Measurements from ENCODE around the gene EBPL.
"Not testable (repeated sequence)": the region's sequence is repeated elsewhere in the genome, so short reads cannot be mapped to it uniquely, and the experiment has no call there.

Gene EBPL

DNA sequence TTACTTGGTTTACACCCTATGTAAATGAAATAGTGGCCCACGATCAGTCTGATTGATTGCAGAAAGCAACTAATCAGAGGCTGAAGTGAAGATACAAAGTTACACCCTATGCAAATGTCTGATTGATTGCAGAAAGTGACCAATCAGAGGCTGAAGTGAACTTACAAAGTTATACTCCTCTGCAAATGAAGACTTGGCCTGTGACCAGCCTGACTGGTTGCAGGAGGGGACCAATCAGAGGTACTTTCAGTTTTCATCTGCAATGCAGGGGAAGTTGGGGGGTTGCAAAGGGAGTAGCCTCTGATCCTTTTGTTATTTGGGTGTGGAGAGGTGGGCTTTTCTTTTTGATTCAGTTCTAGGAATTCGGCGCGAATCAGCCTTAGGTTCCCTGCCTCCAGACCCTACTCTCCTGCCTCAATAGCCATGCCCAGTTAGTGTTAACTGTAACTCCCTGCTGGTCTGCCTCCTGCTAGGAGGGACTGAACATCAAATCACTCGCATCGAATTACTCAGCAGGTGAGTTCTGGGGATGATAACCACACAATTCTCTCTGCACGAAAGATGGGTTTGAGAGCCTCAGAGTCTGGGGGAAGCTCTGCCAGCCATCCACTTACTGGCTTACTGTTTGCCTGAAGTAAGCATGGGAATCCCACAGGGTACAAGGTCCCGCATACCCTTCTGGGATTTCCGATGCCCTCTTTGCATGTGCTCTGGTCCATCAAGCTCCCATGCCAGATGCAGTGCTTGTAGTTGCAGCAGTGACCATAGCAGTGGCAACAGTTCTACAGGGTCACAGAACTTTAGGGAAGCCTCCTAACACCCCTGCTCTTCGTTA, 55.5 kb downstream of the EBPL start:
- DNase-seq (ENCODE audit: low spot score) = no peak

GRCh38 chr13:49633710-49634109, 57.6 kb downstream of the EBPL start:
- DNase-seq (ENCODE audit: low spot score) = peak; percentile 48

- no peak for DNase-seq (ENCODE audit: low spot score)
These were observed 59.1 kb downstream of the EBPL start for GRCh38 chr13:49632156-49632555.

- DNase-seq (ENCODE audit: low spot score) = no peak
These were observed 60.7 kb downstream of the EBPL start for GRCh38 chr13:49630580-49630979.

GRCh38 chr13:49629947-49630346, 61.3 kb downstream of the EBPL start:
- DNase-seq (ENCODE audit: low spot score) = peak; percentile 77

- peak; percentile 67 for DNase-seq (ENCODE audit: low spot score)
These were observed 61.9 kb downstream of the EBPL start for GRCh38 chr13:49629196-49629938.

- no peak for DNase-seq (ENCODE audit: low spot score)
These were observed 63.2 kb downstream of the EBPL start, which contains the start of gene ARL11 for GRCh38 chr13:49627831-49628652. Gene ARL11 (plus strand): TSS chr13:49628507. CDS start chr13:49630448, 1,941 bp downstream.

GRCh38 chr13:49625392-49626079, 65.8 kb downstream of the EBPL start:
- DNase-seq (ENCODE audit: low spot score) = no peak

DNA sequence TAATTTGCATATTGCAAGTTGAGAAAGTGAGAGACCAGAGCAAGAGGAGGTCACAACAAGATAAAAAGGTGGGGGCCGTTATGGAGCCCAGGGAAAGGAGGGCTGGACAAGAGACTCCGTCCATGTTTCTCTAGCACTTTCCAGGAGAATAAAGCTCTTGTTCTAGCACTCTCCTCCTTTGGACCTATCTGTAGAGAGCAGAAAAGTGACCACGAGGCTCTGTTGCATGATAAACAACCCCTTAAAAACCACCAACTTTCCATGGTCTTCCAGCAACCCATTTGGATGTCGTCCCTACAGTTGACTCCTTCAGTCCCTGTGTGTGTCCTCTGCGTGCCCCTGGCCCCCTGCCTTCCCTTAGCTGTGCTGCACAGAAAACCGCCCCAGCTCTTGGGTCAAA, 67.1 kb downstream of the EBPL start:
- DNase-seq (ENCODE audit: low spot score) = no peak

- no peak for DNase-seq (ENCODE audit: low spot score)
These were observed 68.9 kb downstream of the EBPL start for GRCh38 chr13:49622174-49622946.

DNA sequence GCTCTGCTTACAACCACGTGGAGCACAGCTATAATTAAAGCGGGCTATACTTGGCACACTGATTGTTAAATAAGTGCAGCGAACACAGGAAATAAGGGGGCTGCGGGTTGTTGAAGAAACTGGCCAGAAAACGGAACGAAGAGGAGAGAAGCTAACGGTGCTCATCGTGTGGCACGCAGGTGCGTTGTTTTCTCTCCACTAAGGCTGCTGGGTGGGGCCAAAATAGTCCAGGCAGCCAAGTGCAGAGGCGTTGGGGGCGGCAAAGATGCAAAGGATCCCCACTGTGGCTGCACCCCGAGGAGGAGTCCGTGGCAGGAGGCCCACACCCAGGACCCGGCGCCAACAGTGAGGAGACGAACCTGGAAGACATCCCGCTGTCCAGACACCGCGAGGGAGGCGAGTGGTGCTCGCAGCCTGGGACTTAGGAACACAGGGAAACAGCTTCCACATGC, 71.1 kb downstream of the EBPL start:
- no peak for DNase-seq (ENCODE audit: low spot score)

DNA sequence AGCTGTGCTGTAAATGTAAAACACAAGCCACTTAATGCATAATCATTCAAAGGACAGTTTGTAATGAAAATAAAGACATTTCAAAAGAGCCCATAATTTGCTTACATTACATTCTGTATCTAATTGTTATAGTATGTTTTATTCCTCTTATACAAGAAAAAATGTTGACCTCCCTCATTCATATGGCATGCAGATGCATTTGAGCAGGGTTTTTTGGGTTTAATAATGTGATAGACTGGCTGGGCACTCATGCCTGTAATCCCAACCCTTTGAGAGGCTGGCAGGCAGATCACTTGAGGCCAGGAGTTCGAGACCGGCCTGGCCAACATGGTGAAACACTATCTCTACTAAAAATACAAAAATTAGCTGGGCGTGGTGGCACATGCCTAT, 74.6 kb downstream of the EBPL start:
- DNase-seq (ENCODE audit: low spot score) = no peak

GRCh38 chr13:49615836-49616675, 75.2 kb downstream of the EBPL start:
- peak; percentile 49 for DNase-seq (ENCODE audit: low spot score)

- not testable (repeated sequence) for DNase-seq (ENCODE audit: low spot score)
These were observed 79.2 kb downstream of the EBPL start for GRCh38 chr13:49612042-49612441.

Measured in kidney capillary endothelial cell (primary cell).